SK-N-MC (cell line): ENCODE data around the gene BCDIN3D.
"Not testable (repeated sequence)": the region's sequence is repeated elsewhere in the genome, so short reads cannot be mapped to it uniquely, and the experiment has no call there.

ENCODE experiments used
- DNase-seq: peaks from one replicate; pipeline ENCODE4 v3.0.0-alpha.2; 2011; ENCODE audit warnings: low read depth, low spot score
- H3K27ac ChIP-seq: fragments of 200-600 bp; sonication (generic); 2 replicates; pipeline ENCODE4 v1.5.1; 2016; ENCODE audit warnings: mixed run types
- H3K36me3 ChIP-seq: fragments of 200-600 bp; sonication (generic); 2 replicates; pipeline ENCODE4 v1.6.1; 2017; ENCODE audit warnings: antibody characterized with exemption, low read length, mixed read lengths; ENCODE audit not compliant: insufficient read depth
- H3K4me3 ChIP-seq: fragments of 200-600 bp; sonication (generic); 2 replicates; pipeline ENCODE4 v1.5.1; 2016
- H3K9ac ChIP-seq: fragments of 200-600 bp; sonication (generic); 2 replicates; pipeline ENCODE4 v1.8.0; 2017; ENCODE audit warnings: mixed run types, mixed read lengths; ENCODE audit not compliant: insufficient read length
- H3K9me3 ChIP-seq: fragments of 200-600 bp; sonication (generic); 2 replicates; pipeline ENCODE4 v1.6.1; 2017; ENCODE audit warnings: low read depth, mild to moderate bottlenecking, antibody characterized with exemption, low read length, moderate library complexity, mixed read lengths
- EZH2 ChIP-seq: fragments of 200-600 bp; sonication (generic); IDR thresholded peaks from one replicate; pipeline ENCODE4 v1.6.1; 2017; ENCODE audit warnings: antibody characterized with exemption
- FOXP2 ChIP-seq: optimal IDR thresholded peaks from 2 replicates; pipeline ENCODE3; 2011; ENCODE audit warnings: mild to moderate bottlenecking, moderate library complexity; ENCODE audit not compliant: insufficient read depth; ENCODE audit errors: extremely low read length, control extremely low read depth
- POLR2AphosphoS5 ChIP-seq: IDR thresholded peaks from 2 replicates; pipeline ENCODE4 v1.6.1; 2012; ENCODE audit warnings: mild to moderate bottlenecking, low read depth, low read length, borderline replicate concordance

BCDIN3D gene

GRCh38 chr12:49872781-49873181 lies 29.9 kb upstream of the BCDIN3D start:
- DNase-seq, result no peak

GRCh38 chr12:49872381-49872780 lies 29.5 kb upstream of the BCDIN3D start:
- Histone ChIP-seq H3K9me3 (no peaks in the 10 kb centered on the region), H3K9ac (no peak overlapping the region), H3K4me3 (no peak overlapping the region), H3K36me3 (no peaks in the 10 kb centered on the region), H3K27ac (no peak overlapping the region)
- TF ChIP-seq EZH2 (no peak), FOXP2 (no peak), POLR2AphosphoS5 (no peak)
- DNase-seq, result no peak

More at GRCh38 chr12:49872781-49873181, 29.9 kb upstream of the BCDIN3D start:
- TF ChIP-seq EZH2 (no peak), FOXP2 (no peak), POLR2AphosphoS5 (no peak)
- no peak overlapping the region for H3K4me3 ChIP-seq
- H3K9me3 ChIP-seq, result no peaks in the 10 kb centered on the region
- no peak overlapping the region for H3K27ac ChIP-seq
- H3K36me3 ChIP-seq, result no peaks in the 10 kb centered on the region
- no peak overlapping the region for H3K9ac ChIP-seq

GRCh38 chr12:49871811-49872251 lies 28.9 kb upstream of the BCDIN3D start:
- H3K9ac ChIP-seq, H3K9me3 ChIP-seq, DNase-seq, H3K4me3 ChIP-seq, H3K27ac ChIP-seq, H3K36me3 ChIP-seq: not testable (repeated sequence)

GRCh38 chr12:49871263-49871561 lies 28.3 kb upstream of the BCDIN3D start:
- H3K27ac ChIP-seq, result no peak overlapping the region
- no peak for DNase-seq
- no peak for TF ChIP-seq POLR2AphosphoS5
- no peak for TF ChIP-seq EZH2
- H3K4me3 ChIP-seq, result no peak overlapping the region
- H3K36me3 ChIP-seq, result no peaks in the 10 kb centered on the region
- H3K9me3 ChIP-seq, result no peaks in the 10 kb centered on the region
- no peak overlapping the region for H3K9ac ChIP-seq

GRCh38 chr12:49870501-49871262 lies 27.8 kb upstream of the BCDIN3D start:
- no peak overlapping the region for H3K9ac ChIP-seq
- no peak for TF ChIP-seq FOXP2
- TF ChIP-seq EZH2, result no peak
- no peak for TF ChIP-seq POLR2AphosphoS5
- H3K27ac ChIP-seq, result no peak overlapping the region
- no peak overlapping the region for H3K4me3 ChIP-seq
- H3K36me3 ChIP-seq, result no peaks in the 10 kb centered on the region
- no peaks in the 10 kb centered on the region for H3K9me3 ChIP-seq
- no peak for DNase-seq

- Histone ChIP-seq H3K9ac (no peak overlapping the region), H3K36me3 (no peaks in the 10 kb centered on the region), H3K27ac (no peak overlapping the region), H3K9me3 (no peaks in the 10 kb centered on the region), H3K4me3 (no peak overlapping the region)
- TF ChIP-seq POLR2AphosphoS5 (no peak), FOXP2 (no peak), EZH2 (no peak)
- DNase-seq, result no peak
Measured at GRCh38 chr12:49869816-49870500, 27.1 kb upstream of the BCDIN3D start.

- no peak for DNase-seq
- no peak overlapping the region for H3K4me3 ChIP-seq
- H3K9me3 ChIP-seq, result no peaks in the 10 kb centered on the region
- no peak overlapping the region for H3K27ac ChIP-seq
- H3K36me3 ChIP-seq, result no peaks in the 10 kb centered on the region
- H3K9ac ChIP-seq, result no peak overlapping the region
- TF ChIP-seq FOXP2 (no peak), EZH2 (no peak), POLR2AphosphoS5 (no peak)
Measured at GRCh38 chr12:49868952-49869815, 26.3 kb upstream of the BCDIN3D start.

GRCh38 chr12:49868449-49868848 lies 25.5 kb upstream of the BCDIN3D start:
- DNase-seq, result no peak
- Histone ChIP-seq H3K9me3 (no peaks in the 10 kb centered on the region), H3K36me3 (no peaks in the 10 kb centered on the region), H3K4me3 (no peak overlapping the region), H3K9ac (no peak overlapping the region), H3K27ac (no peak overlapping the region)
- no peak for TF ChIP-seq POLR2AphosphoS5
- TF ChIP-seq FOXP2, result no peak
- no peak for TF ChIP-seq EZH2
